GM19351 (cell line): ENCODE data around the gene DRC3.
"Not testable (repeated sequence)": the region's sequence is repeated elsewhere in the genome, so short reads cannot be mapped to it uniquely, and the experiment has no call there.

Source experiments
- ATAC-seq: cut with Tn5 transposase; IDR thresholded peaks from one replicate; pipeline ENCODE4 v1.9.1; 2021; ENCODE audit warnings: mild to moderate bottlenecking, moderate library complexity; ENCODE audit not compliant: unreplicated experiment

The DRC3 gene, protein sequence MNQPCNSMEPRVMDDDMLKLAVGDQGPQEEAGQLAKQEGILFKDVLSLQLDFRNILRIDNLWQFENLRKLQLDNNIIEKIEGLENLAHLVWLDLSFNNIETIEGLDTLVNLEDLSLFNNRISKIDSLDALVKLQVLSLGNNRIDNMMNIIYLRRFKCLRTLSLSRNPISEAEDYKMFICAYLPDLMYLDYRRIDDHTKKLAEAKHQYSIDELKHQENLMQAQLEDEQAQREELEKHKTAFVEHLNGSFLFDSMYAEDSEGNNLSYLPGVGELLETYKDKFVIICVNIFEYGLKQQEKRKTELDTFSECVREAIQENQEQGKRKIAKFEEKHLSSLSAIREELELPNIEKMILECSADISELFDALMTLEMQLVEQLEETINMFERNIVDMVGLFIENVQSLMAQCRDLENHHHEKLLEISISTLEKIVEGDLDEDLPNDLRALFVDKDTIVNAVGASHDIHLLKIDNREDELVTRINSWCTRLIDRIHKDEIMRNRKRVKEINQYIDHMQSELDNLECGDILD

DNA sequence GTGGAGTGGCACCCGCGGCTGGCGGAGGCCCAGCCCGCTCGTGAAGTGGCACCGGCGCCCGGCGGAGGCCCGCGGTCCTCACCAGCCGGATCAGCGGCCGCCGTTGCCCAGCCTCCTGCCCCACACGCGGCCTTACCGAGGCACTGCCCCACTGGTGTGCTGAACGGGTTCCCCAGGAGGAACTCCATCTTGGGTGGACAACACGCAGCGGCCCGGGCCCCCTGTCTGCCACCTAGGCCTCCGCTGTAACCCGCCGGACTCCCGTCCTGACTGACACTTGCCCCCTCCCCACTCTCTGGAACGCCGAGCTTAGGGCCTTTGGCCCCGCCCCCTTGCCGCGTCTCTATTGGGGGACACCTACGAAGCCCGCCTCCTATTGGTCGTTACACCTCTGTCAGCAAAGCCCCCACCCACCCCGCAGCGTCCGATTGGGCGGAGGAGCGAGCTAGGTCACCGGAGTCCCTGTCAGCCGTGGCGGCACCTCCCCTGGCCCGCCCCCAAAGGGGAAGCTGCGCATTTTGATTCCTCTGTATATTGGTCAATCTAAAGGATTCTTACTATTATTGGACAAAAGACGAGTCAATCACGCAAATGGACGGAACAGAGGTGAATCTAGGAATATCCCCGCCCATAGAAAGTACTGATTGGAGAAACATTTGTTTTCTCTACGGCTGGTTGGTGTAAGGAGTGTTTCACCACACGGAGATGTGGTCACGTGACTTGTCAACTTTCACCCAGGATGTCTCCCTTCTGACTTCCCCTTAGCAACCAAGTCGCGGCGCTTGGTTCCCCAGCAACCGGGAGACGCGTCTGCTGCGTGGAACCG is at the start of gene DRC3, which contains the start of gene TOM1L2:
TSS of gene DRC3 (plus strand) at position 737 of the 826 bp plus-strand sequence. CDS start 4,737 bp downstream, outside the sequence.
TSS of gene TOM1L2 (minus strand) at position 275 of the 826 bp plus-strand sequence. CDS start at position 188, 87 bp downstream.
- peak; percentile 89 for ATAC-seq

DNA sequence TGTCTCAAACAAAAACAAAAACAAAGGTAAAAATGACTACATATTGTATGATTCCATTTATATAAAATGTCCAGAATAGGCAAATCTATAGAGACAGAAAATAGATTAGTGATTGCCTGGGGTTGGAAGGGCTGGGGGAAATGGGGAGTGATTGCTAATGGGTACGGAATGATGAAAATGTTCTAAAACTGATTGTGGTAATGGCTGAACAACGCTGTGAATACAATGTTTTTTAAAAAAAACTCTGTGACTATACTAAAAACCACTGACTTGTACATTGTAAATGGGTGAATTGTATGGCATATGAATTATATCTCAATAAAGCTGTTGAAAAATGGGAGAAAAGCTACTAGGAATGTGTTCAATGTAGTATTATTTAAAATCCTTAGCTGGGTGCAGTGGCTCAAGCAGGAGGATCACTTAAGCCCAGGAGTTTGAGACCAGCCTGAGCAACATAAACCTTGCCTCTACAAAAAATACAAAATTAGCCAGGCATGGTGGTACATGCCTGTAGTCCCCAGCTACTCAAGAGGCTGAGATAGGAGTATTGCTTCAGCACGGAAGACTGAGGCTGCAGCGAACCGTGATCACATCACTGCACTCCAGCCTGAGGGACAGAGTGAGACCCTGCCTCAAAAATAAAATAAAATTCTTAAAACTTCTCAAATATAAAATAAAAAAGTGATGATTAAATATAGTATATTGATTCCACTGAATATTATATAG is 48.4 kb upstream of the DRC3 start:
- no peak for ATAC-seq

DNA sequence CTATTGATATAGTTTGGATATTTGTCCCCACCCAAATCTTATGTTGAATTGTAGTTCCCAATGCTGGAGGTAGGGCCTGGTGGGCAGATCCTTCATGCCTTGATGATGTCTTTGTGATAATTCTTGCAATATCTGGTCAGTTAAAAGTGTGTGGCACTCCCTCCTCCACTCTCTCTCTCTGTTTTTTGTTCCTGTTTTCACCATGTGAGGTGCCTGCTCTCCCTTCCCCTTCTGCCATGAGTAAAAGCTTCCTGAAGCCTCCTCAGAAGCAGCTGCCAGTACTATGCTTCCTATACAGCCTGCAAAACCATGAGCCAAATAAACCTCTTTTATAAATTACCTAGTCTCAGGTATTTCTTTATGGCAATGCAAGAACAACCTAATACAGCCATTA is 47.8 kb upstream of the DRC3 start:
- no peak for ATAC-seq

DNA sequence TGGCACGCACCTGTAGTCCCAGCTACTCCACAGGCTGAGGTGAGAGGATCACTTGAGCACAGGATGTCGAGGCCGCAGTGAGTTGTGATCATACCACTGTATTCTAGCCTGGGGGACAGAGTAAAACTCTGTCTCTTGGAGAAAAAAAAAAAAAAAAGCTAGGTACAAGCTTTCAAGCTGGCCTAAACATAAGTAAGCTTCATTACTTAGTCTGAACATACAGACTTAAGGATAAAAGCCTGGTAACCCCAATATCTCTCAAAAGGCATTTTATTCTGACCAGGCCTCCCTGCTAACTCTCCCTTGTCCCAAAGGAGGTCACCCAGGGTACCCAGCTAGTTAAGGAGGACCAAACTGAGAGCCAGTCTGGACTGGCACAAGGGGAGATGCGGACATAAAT is 46.6 kb upstream of the DRC3 start:
- ATAC-seq, result no peak

DNA sequence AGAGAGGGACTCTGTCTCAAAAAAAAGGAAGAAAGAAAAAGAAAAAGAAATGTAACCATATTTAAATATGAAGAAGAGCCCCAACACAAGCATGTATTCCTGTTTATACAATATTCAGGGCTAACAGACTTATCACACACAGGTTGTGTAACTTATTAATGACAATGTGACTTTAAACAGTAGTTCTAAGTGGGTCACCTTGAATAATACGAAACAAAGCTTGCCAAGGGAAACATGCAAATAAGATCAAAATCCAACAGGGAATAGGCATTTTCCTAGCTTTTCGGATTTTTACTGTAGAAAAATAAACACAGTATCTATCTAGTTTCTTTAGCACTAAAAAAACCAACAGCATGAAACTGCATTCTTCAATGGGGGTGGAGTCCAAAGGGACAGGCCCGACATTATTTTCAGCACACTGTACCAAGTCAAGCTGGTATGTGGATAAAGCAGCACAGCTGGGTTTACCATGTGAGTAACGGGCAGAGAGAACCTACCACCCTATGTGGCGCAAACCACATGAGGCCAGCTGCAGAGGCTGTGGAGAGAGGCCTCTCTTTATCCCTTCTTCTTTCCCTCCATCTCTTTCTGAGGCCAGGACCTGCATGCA is 45.7 kb upstream of the DRC3 start:
- ATAC-seq, result no peak

DNA sequence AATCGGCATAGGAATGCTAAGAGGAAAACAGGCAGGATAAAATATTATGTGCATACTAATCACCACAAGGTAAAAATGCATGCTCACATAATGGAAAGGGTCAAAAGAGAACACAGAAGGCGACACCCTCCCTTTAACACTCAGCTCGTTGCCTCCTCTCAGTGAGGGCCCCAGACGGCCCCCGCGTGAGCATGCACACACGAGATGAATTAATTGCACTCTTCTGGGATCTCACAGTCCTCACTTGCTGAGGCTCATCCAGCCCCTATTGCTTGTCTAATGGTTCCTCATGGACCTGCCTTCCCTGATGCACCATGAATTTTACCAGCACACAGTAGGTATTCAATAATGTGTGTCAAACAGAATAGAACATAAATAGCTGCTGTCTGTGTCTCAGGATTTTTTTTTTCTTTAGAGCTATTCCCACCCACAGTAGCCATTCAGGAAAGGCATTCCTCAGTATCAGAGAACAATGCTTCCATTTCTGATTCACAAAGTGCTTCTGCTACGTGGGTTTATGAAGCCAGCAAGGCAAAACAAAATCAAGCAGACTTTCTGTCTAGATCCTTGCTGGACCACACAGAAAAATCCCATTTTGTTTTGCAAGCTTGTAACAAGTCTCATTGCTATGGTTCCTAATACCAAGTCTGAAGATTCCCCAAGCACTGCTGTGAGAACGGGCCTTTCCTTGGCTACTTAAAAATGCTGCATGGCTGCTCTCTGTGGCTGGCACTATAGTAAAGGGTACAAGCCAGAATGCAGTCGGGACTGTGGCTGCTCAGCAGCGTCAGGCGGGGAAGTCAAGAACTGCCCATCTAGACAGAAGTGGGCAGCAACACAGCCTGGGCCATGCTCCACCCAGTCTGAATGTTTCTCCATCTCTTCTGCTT is 44.0 kb upstream of the DRC3 start:
- ATAC-seq, result no peak

DNA sequence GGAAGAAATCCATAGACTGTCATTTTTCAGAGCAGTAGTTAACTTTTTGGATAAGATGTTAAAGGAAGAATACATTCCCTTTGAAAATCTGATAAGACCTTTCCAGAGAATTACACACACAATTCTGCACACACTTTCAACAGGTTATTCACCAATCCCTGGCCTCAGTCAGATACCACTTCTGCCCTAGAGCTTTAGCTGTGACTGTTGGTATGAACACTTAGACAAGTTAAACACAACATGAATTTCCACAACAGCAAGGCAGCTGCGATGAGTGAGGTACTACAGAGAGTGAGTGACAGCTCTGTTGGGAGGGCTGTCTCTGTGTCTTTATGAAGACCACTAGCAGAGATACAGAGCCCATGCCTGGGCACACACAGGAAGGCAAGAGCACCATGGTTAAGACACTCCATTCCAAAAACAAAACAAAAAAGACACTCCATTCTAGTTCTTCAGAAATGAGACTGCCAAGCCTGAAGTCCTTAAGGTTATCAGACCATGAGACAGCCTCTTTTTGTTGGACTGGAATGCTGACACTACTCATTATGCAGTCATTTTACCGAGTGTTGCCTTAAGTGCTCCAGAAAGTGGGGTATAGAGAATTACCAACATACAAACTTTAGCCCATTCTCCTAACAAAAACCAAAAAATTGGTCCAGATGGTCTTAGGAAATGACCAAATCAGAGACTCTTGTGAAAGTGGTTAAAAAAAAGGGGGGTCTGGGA is 42.8 kb upstream of the DRC3 start:
- ATAC-seq, result no peak

DNA sequence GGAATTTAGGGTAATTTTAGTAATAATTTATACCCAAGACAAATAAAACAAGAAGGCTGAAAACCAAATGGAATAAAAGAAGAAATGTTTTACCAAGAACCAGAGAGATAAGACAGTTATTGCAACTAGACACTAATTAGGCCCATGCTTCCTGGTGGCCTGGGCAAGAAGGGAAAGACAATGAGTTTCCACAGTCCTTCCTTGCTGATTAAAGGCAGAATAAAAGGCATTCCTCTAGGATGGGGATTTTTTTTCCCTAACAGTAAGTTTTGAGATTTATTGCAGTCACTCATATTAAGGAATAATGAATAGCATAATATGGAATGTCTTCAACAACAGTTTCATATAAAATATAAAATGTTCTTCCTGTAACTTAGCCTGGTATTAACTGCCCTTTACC is 42.0 kb upstream of the DRC3 start:
- ATAC-seq, result no peak

DNA sequence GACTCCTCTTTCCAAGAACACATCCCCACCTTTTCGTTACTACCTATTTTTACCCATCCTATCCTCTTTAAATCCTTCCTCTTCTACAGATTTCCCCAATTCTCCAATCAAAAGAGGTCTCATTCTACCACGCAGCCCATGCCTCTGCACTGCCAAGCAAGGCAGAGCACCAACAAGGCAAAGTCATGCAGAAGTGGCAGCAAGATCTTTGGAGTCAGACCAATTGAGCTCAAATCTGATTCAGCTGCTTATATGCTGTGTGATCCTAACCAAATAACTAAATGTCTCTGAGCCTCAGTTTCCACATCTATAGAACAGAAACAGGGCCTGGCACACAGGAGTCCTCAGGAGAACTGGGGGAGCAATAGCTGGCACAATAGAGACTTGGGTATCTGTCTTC is 41.5 kb upstream of the DRC3 start:
- ATAC-seq, result no peak

DNA sequence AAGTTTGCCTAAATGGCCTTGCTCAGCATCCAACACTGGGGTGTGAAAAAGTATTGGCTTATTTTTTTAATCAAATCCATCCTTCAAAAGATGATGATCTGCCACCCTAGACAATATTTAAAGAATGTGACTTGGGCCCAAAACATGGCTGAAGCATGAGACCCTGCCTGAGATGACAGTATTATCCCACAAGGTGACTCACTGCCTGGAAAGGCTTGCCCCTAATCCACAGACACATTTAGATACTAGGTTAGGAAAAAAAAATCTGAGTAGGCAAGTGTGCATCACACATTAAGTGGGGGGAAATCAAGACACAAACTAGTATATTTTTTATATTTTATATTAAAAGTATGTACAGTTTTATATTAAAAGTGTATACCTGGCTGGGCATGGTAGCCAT is 38.9 kb upstream of the DRC3 start:
- ATAC-seq, result no peak

DNA sequence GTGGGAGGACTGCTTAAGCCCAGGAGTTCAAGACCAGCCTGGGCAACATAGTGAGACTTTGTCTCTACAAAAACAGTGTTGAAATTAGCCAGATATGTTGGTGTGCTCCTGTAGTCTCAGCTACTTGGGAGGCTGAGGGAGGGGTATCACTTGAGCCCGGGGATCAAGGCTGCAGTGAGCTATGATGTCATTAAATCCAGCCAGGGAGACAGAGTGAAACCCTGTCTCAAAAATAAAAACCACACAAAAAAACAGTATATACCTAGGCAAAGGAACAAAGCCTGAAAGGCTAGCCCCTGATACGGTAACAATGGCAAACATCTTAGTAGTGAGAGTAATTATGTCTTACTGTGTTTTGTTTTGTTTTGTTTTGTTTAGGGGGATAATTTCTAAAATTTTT is 38.4 kb upstream of the DRC3 start:
- ATAC-seq, result no peak

DNA sequence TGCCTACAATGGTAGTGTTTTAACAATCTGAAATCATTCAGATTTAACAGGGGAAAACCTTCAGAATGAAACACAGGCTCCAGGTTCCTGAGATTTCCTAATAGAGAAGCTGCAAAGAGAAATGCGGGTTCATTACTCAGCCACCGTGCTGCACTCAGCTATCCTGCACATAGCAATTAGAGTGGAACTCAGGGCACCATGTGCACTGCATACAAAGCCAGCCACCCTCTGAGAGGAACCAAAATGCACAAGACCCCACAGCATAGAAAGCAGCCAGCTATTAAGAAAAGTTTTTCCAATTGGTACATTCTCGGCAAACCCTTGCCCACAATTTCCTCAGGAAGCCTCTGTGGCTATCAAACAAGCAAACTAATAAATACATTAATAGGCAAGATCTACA is 37.9 kb upstream of the DRC3 start:
- no peak for ATAC-seq

DNA sequence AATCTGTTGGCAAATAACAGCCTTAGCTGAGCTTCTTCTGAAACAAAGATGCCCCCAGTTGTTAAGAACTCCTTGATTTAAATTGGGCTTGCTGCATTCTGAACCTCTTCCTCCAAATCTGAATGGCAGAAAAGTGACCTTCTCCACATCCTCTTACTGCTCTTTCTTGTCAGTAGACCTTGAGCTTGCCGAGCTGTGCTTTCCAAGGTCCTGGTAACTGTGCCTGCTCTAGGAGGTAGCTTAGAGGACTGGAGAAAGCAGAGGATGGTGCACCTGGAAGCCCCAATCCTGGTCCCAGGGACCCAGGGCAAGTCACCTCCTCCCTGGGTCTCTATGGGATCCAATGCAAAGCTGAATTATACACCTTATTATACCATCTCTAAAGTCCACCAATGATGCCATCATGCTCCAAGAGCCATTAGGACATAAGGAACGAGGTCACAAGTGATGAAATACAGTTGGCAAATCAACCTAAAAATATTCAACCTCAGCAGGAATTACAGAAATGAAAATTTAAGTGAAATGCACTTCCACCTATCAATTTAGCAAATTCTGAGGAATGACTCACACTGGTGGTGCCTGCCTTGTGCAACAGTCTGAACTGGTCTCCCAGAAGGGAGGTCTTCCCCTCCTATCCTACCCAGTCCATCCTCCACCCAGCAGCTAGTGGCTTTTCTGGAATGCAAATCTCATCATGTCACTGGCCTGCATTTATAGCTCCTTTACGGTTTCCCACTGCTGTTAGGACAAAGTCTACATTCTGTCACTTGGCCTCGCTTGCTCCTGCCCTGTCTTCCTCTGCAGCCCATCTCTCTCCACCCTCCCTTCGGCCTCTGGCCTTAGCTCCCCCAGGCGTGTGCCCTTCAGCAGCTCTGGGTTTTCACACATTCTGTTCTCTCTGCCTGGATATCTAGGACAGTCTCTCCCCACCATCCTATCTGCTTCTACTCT is 37.1 kb upstream of the DRC3 start:
- no peak for ATAC-seq

DNA sequence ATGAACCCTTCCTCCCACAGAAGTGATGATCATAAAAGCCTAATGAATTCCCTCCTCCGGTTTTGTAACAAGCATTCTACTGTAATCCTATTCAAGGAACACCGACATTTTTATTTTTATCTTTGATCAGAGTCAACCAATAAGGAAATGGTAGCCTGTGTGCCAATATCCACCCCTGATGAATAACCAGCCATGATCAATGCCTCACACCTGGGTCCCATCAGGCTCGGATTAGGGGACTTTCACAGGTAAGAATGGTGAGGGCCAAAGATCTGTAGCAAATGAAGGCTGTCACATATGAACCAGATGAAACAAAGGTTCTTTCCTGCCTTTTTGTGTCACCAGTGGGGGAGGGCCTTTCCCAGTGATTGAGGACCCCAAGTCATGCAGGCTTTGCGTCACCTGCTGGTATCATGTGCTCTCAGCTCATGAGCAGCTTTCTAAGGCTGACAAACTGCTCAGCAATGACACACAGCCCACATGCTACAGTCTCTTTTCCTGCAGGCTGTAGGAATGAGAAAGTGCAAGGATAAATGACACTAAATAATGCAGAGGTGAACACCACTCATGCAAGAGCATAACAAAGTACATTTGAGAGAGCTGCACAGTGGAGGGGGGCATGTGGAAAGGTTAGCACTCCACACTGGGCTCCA is 35.3 kb upstream of the DRC3 start:
- ATAC-seq, result no peak

DNA sequence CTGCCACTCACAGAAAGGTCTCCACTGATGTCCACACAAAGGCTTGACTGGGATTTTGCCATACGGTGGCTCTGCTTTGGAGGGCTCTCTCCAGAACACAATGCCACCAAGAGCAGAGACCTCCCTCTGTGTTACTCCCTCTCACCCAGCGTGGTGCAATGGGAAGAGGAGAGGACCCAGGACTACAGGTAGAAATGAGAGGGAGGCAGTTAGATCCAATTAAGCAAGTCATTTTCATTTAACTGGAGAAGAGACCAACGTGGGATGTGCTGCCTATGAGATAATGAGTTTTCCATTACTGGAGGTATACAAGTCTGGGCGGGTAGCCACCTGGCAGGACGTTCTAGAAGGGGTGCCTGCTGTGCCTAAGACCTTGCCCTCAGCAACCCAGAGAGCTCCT is 34.7 kb upstream of the DRC3 start:
- ATAC-seq, result no peak

DNA sequence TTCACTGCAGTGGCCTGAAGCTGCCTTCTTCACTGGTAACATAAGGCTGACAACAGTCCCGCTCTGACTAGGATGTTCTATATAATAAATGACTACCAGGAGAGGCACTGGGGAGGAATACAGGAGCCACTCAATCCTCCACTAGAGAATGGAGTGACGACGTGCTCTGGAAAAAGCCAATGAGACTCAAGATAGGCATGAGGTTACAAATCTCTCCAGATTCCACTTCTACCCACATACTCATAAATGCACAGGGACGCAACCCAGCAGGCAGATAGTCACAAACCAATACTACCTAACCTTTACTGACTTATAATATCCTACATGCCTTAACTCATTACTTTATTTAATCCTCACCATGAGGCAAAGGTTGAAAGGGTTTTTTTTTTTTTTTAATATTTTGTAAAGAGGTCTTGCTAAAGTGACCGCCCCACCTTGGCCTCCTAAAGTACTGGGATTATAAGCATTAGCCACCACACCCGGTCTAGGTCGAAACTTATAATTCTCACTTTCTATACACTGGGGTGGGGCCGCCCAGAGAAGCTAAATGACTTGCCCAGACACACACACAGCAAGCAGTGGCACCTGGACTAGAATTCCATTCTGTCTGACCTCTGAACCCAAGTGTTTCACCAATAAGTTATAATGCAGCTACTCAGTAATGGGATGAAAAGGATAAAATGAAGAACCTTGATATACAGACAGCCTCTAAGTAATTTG is 34.1 kb upstream of the DRC3 start:
- ATAC-seq, result no peak

DNA sequence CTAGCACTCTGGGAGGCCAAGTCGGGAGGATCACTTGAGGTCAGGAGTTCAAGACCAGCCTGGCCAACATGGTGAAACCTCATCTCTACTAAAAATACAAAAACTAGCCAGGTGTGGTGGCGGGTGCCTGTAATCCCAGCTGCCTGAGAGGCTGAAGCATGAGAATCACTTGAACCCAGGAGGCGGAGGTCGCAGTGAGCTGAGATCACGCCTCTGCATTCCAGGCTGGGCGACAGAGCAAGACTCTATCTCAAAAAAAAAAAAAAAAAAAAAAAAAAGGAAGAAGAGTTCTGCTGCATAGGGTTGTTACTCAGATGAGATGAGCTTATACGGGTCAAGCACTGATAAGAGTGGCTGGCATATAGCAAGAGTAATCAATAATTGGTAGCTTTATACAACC is 32.7 kb upstream of the DRC3 start:
- not testable (repeated sequence) for ATAC-seq
